Stimulated activated CD8-positive, alpha-beta memory T cell treated with anti-CD3 and anti-CD28 coated beads, Interleukin-2, amount 100 ng/mL, for 1 hour (primary cell): Measurements from ENCODE around the gene LARP1B.
"Not testable (repeated sequence)": the region's sequence is repeated elsewhere in the genome, so short reads cannot be mapped to it uniquely, and the experiment has no call there.

ENCODE experiments used
- DNase-seq, 2 donors: peaks; one replicate each; pipeline ENCODE4 v3.0.0-alpha.2; 2020; ENCODE audit warnings: low read depth in 2 of 2

Gene LARP1B

DNA sequence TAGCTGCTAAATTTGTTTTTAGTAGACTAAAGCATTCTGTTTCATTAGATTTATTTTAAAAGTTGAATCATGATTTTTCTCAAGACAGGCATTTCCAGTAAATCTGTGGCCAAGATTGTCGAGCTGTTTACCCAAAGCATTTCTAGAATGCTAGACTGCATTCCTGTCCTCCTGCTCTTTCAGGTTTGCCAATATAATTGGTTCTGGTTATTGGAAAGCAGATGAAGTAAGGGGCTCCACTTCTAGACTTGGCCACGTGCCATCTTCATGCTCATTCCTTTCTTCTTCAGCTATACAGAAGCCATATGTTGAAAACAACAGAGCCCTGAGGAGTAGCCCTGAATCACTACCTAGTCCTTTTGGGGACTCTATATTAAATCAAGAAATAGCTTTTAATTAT lies 164.0 kb downstream of the LARP1B start:
- DNase-seq = no peak

DNA sequence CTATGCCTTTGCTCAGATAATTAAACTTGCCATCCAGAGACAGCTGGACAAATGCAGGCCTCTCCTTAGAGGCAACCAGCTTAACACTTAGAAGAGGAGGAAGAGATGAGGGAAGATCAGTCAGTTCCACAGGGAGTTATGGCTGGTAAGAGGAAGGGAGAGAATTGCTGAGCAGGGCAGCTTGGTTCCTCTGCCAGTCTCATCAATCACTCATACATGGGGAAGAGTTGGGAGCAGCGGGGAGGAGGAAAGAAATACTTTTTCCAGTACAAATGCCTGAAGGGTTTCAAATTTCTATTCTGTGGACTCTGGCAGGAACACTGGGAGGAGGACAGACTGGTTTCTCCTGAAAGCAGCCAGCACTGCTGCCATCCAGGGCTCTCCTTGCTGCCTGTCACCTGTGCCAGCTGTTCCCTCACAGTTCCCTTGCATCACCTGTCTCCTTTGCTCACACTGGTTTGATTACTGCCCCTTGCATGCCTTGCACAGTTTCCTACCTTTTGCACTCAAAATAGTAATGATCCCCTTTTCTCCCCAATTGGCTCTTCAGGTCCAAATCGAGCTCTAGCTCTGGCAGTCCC lies 167.0 kb downstream of the LARP1B start:
- no peak for DNase-seq

DNA sequence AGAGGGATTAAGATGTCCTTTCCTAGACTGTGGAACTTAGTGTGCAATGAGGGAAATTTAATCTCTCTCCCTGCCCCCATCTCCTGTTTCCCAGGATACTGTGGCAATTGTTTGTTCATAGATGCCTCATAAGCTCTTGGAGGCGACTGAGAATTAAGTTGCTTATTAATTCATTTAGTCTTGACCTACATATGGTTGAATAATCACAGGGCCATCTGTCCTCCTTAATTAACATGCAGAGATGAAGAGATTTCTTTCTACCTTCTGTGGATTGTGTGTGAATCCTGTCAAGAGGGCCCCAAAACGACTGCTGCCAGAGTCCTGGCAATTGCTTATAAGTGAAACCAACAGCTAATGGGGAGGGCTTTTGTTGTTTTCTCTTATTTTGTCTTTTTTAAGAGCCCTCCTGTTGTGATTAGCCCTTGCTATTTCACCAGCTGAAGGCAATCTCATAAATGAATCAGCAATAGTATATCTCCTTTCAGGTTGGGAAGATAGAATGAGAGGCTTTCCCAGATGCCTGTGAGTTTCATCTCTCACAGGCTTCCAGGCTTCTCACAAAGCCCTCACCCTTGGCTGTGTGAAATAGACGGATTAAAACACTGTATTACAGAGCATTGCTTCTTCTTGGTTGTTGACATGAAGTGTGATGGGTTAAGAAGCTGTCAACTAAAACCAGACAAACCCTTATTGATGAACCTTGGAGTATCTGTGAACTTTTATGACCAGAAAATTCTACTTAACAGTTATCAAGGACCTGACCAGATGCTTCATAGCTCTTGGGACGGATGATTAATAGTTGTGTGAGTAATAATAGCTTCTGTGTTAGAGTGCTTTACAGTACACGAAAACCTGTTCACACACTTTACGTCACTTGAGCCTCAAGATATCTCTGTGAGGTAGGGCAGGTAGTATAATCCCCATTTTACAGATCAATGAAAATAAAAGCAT lies 168.0 kb downstream of the LARP1B start:
- no peak for DNase-seq

DNA sequence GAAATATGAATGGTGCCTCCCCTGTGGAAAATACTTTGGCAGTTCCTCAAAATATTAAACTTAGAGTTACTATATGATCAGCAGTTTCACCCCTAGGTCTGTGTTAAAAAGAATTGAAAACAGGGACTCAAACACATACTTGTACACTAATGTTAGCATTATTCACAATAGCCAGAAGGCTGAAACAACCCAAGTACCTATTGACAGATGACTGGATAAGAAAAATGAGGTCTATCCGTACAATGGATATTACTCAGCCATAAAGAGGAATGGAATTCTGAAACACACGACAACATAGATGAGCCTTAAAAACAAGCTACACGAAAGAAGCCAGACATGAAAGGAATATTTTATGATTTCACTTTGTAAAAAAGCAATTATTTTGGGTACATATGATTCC lies 171.6 kb downstream of the LARP1B start:
- no peak for DNase-seq

DNA sequence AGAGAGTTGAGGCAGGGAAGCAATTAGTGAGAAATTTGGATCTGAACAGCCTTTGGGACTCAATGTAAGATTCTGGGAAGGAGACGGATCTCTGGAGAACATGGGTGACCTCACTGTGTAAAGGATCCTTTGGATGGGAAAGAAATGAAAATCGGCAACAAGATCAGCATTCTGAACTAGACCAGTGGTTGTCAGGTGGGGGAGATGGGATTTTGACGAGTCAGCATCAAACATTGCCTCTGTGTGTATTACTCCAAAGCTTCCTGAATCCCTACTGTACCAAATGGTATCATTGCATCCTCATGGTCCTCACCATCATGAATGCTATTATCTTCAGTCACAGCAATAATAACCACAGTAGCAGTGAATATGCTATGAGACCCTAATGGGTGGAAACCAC lies 173.7 kb downstream of the LARP1B start:
- DNase-seq = no peak

DNA sequence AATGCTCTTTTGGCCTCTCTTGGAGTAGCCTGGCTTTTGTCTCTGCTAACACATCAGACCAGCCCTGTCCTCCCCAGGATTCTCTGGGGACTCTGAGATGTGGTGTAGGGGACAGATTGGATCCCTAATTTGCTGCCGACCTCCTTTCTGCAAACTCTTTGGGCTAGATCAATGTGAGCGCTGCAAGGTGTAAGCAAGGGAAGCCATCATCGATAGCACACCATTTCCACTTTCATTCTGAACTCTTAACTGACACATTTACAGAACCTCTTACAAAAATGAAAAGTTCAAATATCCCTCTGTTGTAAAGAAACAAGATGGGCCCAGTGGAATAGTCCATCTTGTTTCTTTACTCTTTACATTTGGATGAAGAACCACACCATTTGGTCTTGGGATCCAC lies 179.9 kb downstream of the LARP1B start:
- no peak for DNase-seq

DNA sequence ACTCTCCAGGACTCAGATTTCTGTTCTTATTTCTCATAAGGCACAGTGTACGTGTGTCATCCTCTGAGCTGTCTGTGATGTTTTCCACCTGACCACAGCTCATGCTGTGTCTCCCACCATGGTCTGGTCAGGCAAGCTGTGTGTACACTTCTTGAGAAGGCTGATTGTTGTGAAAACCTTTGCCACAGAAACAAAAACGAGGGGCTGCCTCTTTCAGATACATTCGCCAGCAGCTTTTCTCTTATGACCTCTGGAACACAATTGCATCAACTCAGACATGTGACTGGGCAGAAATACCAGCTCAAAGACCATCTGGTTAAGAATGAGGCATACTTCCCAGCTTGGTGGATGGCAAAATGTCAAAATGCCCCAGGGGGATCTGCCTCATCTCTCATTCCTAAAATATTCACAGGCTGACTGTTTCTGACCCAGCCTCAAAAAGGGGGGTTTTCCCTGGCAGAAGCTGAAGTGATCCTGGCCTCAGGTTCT lies 180.4 kb downstream of the LARP1B start:
- DNase-seq = no peak

DNA sequence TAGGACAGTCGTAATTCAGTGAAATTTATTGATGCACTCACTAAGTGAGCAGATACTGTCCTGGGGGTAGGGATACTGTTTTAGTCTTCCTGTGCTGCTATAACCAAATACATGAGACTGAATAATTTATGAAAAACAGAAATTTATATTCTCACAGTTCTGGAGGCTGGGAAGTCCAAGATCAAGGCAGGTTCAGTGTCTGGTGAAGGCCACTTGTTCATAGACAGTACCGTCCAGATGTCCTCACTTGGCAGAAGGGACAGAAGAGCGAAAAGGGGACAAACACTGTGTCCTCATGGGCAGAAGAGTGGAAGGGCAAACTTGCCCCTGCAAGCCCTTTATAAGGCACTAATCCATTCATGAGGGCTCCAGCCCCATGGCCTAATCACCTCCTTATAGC lies 180.9 kb downstream of the LARP1B start:
- DNase-seq = no peak

DNA sequence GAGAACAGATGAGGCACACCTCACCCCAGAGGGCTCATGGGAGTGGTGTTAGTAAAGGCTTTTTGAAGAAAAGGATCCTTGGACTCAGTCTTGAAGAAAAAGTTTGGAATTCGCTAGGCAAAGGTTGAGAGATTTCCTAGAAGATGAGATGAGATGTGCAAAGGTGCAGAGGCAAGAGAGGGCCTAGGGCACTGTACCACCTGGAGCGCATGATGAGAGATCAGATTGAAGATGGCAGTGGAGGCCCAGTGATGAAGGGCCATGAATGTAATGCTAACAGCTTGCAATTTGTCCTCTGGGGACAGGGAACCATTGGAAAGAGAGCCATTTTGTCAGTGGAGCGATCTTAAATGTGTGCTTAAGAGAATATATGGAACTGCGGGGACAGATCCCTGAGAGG lies 181.5 kb downstream of the LARP1B start:
- no peak for DNase-seq

DNA sequence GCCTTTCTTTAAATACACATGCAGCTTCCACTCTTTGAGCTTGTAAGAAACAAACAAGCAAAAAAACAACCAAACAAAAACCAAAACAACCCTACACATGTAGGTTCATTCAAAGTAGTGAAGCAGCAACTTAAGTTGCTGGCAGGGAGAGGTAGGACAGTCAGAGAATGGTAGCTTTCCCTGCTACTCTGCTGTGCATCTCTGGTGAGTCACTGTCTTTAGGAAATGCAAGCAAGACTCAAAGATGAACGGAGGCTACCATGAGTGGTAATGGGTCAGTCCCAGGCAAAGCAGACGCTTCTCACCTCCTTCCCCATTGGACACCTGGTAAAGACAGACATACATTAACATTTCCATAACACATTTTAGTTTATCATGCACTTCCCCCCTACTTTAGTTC lies 183.3 kb downstream of the LARP1B start:
- no peak for DNase-seq

DNA sequence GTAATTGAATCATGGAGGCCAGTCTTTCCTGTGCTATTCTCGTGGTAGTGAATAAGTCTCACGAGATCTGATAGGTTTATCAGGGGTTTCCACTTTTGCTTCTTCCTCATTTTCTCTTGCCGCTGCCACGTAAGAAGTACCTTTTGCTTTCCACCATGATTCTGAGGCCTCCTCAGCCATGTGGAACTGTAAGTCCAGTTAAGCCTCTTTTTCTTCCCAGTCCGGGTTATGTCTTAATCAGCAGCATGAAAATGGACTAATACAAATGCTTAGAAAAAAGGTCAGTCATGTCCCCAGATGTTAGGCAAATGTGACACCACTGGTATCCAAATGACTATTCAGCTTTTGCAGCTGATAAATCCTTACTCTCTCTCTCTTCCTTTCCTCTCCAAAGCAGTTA lies 184.3 kb downstream of the LARP1B start:
- not testable (repeated sequence) for DNase-seq

DNA sequence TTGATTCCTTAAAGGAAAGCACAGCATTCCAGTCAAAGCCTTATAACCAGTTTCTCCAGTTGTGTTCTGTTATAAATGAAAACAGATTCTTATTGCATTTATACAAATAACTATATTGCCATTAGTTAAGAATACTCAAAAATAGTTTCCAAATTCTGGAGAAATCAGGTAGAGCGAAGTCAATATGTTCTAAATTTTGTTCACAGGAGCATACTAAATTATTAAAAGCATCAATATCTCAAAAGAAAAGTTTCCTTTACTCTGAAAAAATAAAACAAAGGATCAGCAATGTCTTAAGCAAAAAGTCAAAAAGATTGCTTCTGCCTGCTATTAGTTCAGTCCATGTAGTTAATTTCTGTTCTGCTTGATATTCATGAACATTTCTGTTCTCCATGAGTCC lies 186.8 kb downstream of the LARP1B start:
- no peak for DNase-seq

DNA sequence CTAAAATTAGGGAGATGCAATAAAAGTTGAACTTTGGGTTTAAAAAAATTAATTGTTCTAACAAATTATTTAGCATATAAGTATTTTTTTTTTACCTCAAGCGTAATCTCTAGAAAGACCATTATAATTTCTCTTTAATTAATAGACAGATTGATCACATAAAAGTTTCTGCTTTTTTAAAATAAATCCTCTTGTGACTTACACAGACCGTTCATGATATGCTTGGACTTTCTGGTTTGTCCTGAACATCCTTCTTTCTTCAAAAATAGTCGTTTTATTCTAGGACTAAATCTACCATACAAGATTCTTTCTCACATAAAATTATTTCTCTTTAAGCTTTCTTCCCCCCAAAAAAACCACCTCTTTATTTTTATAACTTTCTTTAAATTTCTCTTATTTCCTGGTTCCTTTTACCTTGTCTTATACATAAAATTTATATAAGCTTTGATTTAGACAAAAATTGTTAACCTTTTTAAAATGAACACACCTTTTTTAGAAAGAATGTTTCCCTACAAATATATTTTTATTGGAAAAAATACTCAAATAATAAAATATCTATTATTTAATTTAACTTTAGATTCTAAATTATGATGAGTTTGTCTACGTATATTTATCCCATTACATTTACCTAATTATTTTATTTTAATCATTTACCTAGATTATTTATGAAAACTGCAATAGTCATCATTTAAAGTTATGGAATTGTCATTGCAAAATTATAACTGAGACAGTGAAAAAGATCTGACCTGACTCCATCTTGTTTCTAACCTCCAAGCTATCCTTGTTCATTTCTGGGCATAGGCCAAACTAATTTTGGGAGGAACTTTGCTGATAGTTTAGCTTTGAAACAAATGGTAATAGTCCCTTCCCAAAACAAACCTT lies 188.9 kb downstream of the LARP1B start:
- no peak for DNase-seq

DNA sequence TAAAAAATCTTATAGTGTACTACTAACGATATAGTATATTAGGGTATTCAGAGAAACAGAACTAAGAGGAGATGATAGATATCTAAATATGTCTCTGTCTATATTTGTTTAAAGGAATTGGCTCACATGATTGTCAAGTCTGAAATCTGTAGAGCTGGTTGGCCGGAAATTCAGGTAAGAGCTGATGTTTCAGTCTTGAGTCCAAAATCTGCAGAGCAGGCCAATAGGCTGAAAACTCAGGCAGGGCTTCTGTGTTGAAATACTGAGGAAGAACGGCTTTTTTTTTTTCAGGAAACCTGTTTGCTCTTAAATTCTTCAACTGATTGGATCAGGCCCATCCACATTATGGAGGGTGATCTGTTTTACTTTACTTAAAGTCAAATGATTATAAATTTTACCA lies 194.8 kb downstream of the LARP1B start:
- DNase-seq = no peak

DNA sequence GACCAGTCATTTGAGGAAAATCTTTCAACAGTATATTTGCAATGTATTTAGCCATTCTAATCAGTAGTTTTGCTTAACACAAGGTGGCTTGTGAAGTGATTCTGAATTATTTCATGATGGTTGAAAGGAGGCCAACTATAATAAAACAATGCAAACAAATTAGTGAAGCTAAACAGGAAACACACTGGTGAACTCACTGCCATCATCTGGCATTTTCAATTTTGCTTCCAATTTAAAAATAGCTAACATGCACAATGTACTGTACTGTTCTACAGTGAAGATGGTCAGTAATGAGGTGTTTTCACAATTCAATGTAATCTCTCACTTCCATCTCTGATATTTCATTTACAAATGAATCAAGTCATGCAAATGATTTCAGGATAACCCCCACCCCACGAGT lies 195.4 kb downstream of the LARP1B start:
- no peak for DNase-seq

DNA sequence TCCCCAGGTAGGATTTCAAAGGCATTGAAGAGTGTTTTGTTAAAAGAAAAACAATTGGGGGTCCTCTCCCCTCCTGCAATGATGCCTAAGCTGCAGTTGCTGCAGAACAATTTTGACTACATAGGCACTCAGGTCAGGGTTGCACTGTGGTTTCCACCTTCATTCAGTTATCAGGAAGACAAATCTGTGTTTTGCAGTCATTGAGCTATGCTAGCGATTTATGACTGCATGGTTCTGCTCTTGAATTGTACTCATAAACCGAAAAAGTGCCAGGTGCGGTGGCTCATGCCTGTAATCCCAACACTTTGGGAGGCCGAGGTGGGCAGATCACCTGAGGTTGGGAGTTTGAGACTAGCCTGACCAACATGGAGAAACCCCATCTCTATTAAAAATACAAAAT lies 197.1 kb downstream of the LARP1B start:
- not testable (repeated sequence) for DNase-seq

DNA sequence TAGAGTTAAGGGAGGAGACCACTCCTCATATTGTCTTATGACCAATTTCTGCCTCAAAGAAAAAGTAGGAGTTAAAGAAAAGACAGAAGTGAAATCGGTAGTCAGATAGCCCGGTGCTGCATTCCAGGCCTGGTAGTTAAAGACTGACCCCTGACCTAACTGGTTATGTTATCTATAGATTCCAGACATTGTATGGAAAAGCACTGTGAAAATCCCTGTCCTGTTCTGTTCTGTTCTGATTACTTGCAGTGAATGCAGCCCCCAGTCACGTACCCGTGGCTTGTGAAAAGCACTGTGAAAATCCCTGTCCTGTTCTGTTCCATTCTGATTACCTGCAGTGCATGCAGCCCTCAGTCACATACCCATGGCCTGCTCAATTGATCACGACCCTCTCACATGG lies 198.8 kb downstream of the LARP1B start:
- not testable (repeated sequence) for DNase-seq
